Frontal cortex (tissue), 4 donors: Measurements from ENCODE around the gene CBX4. TPM values are rescaled to one million over a fixed set of nuclear protein-coding genes. Genes with fewer than 3 reads are reported as not detected.

Experiments used
- DNase-seq, 2 donors: peaks; one replicate each; pipeline ENCODE4 v3.0.0; 2012; ENCODE audit warnings: low spot score in 2 of 2
- FAIRE-seq: peaks from 2 replicates; lab custom pipeline; 2012; peaks lifted over from hg19 to GRCh38; lab: Jason Lieb, UNC
- total RNA-seq: library from RNA; depleted of rRNA; stranded (reverse); fragments of >200 nt; gene quantifications from one replicate; pipeline ENCODE4 v1.2.3, GENCODE V29; 2014
- donor health status: control.
- donor health status: control.
- donor health status: control.

CBX4 gene
- total RNA-seq, 1 donor from 2014 or later, result 18.3 TPM

DNA sequence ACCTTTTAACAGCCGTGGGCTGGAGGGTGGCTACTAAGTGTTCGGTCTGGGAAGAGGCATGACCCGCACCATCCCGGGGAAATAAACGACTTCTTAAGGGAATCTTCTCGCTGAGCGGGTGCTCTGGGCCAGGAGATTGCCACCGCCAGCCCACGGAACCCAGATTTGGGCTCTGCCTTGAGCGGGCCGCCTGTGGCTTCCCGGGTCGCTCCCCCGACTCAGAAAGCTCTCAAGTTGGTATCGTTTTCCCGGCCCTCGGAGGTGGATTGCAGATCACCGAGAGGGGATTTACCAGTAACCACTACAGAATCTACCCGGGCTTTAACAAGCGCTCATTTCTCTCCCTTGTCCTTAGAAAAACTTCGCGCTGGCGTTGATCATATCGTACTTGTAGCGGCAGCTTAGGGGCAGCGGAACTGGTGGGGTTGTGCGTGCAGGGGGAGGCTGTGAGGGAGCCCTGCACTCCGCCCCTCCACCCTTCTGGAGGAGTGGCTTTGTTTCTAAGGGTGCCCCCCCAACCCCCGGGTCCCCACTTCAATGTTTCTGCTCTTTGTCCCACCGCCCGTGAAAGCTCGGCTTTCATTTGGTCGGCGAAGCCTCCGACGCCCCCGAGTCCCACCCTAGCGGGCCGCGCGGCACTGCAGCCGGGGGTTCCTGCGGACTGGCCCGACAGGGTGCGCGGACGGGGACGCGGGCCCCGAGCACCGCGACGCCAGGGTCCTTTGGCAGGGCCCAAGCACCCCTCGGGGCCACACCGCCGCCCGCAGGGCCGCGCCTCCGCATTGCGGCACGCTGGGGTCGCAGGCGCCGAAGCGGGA is 3.6 kb upstream of the CBX4 start:
- FAIRE-seq, result no peak
- DNase-seq, result no peak

GRCh38 chr17:79842136-79842655 is 3.0 kb upstream of the CBX4 start:
- FAIRE-seq (no peak), DNase-seq (no peak)

- FAIRE-seq (no peak), DNase-seq (no peak)
Measured at GRCh38 chr17:79841369-79842135, 2.3 kb upstream of the CBX4 start.

- DNase-seq, result no peak
Measured at GRCh38 chr17:79840989-79841286, 1.7 kb upstream of the CBX4 start.

GRCh38 chr17:79840269-79840988 is 1.2 kb upstream of the CBX4 start:
- no peak for FAIRE-seq
- no peak for DNase-seq

More at GRCh38 chr17:79840989-79841286, 1.7 kb upstream of the CBX4 start:
- FAIRE-seq, result no peak

GRCh38 chr17:79838522-79839274 is 542 bp downstream of the CBX4 start:
- no peak for FAIRE-seq
- peak; percentile 68 to 81 for DNase-seq

DNA sequence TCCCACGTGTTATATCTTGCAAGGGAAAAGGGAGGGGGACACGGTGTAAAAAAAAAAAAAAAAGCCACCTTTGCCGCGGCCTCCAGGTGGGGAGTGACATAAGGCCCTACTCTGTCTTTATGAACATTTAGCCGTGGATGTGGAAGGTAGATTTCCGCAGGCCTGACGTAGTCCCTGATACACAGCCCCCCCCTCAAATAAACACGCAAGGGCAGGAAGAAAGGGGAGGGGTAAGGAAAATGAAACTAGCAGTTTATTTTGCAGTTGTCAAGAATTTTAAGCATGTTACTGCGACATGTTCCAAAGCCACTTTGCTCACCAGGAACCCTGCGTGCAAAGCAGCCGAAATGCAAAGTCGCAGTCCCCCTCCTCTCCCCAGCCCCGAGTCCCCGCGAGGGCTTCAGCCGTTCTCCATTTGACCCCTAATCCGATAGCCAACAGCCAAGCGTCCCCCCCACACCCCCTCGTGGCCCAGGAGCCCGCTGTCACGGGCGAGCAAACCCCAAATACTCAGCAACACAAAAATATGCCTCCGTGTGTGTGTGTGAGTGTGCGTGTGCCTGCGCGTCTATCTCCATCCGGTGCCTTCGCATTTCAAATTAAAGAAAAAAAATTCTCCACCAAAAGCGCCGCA is 1.2 kb downstream of the CBX4 start:
- FAIRE-seq (no peak), DNase-seq (no peak)

- FAIRE-seq (no peak), DNase-seq (no peak)
Measured at GRCh38 chr17:79836972-79837887, 2.0 kb downstream of the CBX4 start.

DNA sequence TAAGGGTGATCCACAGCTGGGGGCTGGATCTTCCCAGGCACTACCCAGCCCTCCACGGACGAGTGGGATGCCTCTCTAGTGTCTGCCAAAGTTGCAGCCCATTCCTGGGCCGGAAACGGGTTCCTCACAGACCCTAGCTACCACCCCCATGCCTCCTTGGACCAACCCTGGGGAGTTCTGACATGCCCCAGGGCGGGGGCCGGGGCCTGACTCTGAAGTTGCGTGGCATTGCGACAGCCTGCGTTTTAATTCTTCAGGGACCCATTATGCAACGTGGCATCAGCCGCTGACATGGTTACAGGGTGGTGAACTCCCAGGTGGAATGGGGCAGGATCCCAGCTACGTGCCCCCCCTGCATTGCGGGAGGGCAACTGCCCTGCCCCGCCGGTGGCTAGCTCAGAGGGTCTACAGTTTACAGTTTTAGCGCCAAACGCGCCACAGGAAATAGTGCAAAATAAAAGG is 2.7 kb downstream of the CBX4 start:
- DNase-seq (no peak), FAIRE-seq (no peak)

DNA sequence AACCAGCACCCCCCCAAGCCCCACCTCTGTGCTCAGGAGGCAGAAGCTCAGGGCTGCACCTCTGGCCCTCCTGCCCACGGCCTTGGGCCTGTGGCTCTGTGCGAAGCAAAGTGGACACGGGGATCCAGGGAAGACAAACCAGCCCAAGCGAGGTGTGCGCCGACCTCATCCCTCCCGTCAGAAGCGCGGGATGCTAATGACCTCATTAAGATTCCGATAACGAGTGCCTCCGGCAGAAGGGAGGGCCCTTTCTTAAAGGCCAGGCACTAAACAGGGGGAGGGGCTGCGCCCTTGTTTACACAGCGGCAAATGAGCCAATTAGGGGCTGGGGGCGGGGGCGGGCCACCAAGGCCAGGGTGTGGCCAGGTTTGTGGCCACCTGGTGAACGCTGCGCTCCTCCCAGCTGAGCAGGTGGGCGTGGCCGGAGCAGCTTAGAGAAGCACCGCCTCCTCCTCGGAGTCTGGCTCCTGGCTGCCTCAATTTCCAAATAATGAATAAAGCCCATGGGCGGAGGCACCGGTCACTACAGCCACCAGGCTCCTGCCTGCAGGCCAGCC is 3.2 kb downstream of the CBX4 start:
- DNase-seq (no peak), FAIRE-seq (no peak)

DNA sequence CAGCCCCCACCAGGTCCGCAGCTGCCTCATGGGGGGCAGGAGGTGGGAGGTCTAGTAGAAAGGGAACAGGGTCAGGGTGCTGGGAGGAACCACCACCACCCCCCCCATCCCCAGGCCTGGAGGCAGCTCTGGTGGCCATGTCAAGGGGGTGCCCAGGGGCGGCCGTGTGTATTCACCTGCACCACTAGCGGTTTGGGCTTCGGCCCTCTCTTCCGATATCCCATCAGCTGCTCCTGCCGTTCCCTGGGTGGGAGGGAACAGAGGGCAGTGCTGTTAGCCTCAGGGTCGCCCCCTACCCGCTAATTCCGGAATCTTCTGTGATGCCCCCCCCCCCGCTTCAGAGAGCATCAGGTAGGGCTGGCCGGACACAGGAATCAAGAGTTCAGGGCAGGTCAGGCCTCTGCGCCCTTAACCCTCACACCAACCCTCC is 3.8 kb downstream of the CBX4 start:
- no peak for DNase-seq
- FAIRE-seq, result no peak

GRCh38 chr17:79834565-79835469 is 4.4 kb downstream of the CBX4 start:
- FAIRE-seq, result no peak
- no peak for DNase-seq

GRCh38 chr17:79833744-79834564 is 5.3 kb downstream of the CBX4 start:
- FAIRE-seq, result no peak

GRCh38 chr17:79833110-79833450 is 6.2 kb downstream of the CBX4 start:
- no peak for DNase-seq
- FAIRE-seq, result no peak

More at GRCh38 chr17:79833744-79834564, 5.3 kb downstream of the CBX4 start:
- no peak for DNase-seq

GRCh38 chr17:79832218-79833109 is 6.8 kb downstream of the CBX4 start:
- no peak for FAIRE-seq
- DNase-seq, result peak in 1 of 2 donors; percentile 56
